Measurements from ENCODE around the gene MAST4. TPM values are rescaled to one million over a fixed set of nuclear protein-coding genes. Genes with fewer than 3 reads are reported as not detected.

The MAST4 gene
- total and polyA plus RNA-seq, 2 of the 8 experiments (the other 6 are each of a cell fraction or from before 2014, with no cell fraction given), result 1.5 to 2.6 TPM

DNA sequence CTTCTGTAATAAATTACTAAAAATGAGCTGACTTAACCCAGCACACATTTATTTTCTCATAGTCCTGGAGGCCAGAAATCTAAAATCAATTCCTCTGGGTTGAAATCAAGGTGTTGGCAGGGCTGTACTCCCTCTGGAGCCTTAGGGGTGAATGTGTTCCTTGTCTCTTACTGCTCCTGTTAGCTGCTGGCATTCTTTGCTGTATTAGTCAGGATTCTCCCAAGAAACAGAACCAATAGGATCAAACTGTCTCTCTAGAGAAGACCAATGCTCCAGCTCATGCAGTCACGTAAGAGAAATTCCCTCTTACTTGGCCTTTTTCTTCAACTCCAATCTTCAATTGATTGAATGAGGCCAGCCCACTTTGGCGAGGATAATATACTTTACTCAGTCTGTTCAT, 615.7 kb downstream of the MAST4 start:
- H3K4me1 ChIP-seq (replicated peaks in 1 of 4; ENCODE audit: control insufficient read depth in 3 of 4, insufficient read depth in 4 of 4, low read length in 3 of 4), result no peaks in the 10 kb centered on the region
- no peak overlapping the region for H3K23ac ChIP-seq (ENCODE audit: insufficient read length)
- no peak overlapping the region for H2BK20ac ChIP-seq (ENCODE audit: low read length)
- H3K27ac ChIP-seq (ENCODE audit: low read depth, low read length), result no peak overlapping the region
- H3K36me3 ChIP-seq (ENCODE audit: control insufficient read depth in 2 of 4, insufficient read depth in 4 of 4, low read length in 3 of 4), result no peaks in the 10 kb centered on the region
- DNase-seq (ENCODE audit: low read depth in 1 of 2, low spot score in 2 of 2) (no peak), FAIRE-seq (no peak)
- H4K20me1 ChIP-seq (replicated peaks in 1 of 2; ENCODE audit: control insufficient read depth in 1 of 2, insufficient read depth in 2 of 2, low read length in 2 of 2), result no peaks in the 10 kb centered on the region
- no peak overlapping the region for H3K14ac ChIP-seq (ENCODE audit: insufficient read length)
- WGBS, 2 experiments (ENCODE audit: extremely low coverage in 1 of 2, insufficient coverage in 1 of 2, insufficient read length in 1 of 2, insufficient replicate concordance in 2 of 2, low coverage in 1 of 2, low lambda C conversion rate in 2 of 2, missing lambda C conversion rate in 1 of 2), result 87% methylated on average over 2 of the region's 2 CpGs; no CpG with 5 or more reads in 1 of the 2 experiments
- no peak overlapping the region for H3K4me2 ChIP-seq (ENCODE audit: insufficient read depth in 1 of 2, low read depth in 2 of 2, low read length in 2 of 2)
- no peak overlapping the region for H3K56ac ChIP-seq (replicated peaks; ENCODE audit: insufficient read length, low read depth, low read length)
- no peak overlapping the region for H3K9ac ChIP-seq (replicated peaks in 1 of 4; ENCODE audit: extremely low read depth in 1 of 4, low read depth in 3 of 4, low read length in 3 of 4)
- H4K8ac ChIP-seq (ENCODE audit: extremely low read depth, insufficient read depth, low read length), result no peak overlapping the region
- H2BK15ac ChIP-seq (ENCODE audit: low read length), result no peak overlapping the region
- H3K79me1 ChIP-seq (ENCODE audit: low read depth, low read length), result no peaks in the 10 kb centered on the region
- ChIA-PET POLR2A (ENCODE audit: partially characterized antibody) (no interaction called here), CTCF (ENCODE audit: partially characterized antibody) (interaction anchor here (1.0 to 1.1 kb wide), 3 partner anchors 10 to 55 kb away, joined by 3 read pairs; no protein-coding TSS in a partner anchor)
- H4K91ac ChIP-seq (replicated peaks; ENCODE audit: insufficient read length, low read length), result no peak overlapping the region
- no peak overlapping the region for H2BK120ac ChIP-seq (replicated peaks; ENCODE audit: low read depth, low read length)
- H2AK5ac ChIP-seq (ENCODE audit: low read depth, low read length), result no peak overlapping the region
- no peaks in the 10 kb centered on the region for H3K79me2 ChIP-seq (ENCODE audit: control insufficient read depth in 1 of 2, insufficient read depth in 2 of 2, low read length in 2 of 2)
- no peak overlapping the region for H2BK12ac ChIP-seq (ENCODE audit: low read depth, low read length)
- H2BK5ac ChIP-seq (ENCODE audit: low read depth, low read length), result no peak overlapping the region
- no peak overlapping the region for H3K4ac ChIP-seq (replicated peaks; ENCODE audit: insufficient read length, low read depth, low read length)
- H3K23me2 ChIP-seq (ENCODE audit: low read depth, low read length), result no peaks in the 10 kb centered on the region
- H4K5ac ChIP-seq (ENCODE audit: insufficient read length, low read depth, low read length), result no peak overlapping the region
- no peak overlapping the region for H3K4me3 ChIP-seq (ENCODE audit: extremely low read depth in 1 of 4, insufficient read depth in 2 of 4, low read depth in 3 of 4, low read length in 4 of 4)
- H3K27me3 ChIP-seq (replicated peaks in 1 of 4; ENCODE audit: control insufficient read depth in 3 of 4, extremely low read depth in 1 of 4, insufficient read depth in 3 of 4, low read length in 3 of 4), result no peaks in the 10 kb centered on the region
- no peak overlapping the region for H3K18ac ChIP-seq (ENCODE audit: extremely low read depth, low read length)
- no peak overlapping the region for H2AFZ ChIP-seq (ENCODE audit: low read length)
- H3K9me3 ChIP-seq (ENCODE audit: insufficient read depth in 2 of 2, low read depth in 1 of 2, low read length in 1 of 2), result no peaks in the 10 kb centered on the region
- TF ChIP-seq, protein P1, sequence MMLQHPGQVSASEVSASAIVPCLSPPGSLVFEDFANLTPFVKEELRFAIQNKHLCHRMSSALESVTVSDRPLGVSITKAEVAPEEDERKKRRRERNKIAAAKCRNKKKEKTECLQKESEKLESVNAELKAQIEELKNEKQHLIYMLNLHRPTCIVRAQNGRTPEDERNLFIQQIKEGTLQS (IDR thresholded peaks at IDR 0.05; ENCODE audit: insufficient read depth, low read depth, low read length), result no peak
- TF ChIP-seq RXRA (IDR thresholded peaks at IDR 0.05; ENCODE audit: insufficient read depth, low read depth, low read length) (no peak), CHD2 (IDR thresholded peaks at IDR 0.05; ENCODE audit: low read length) (no peak), YY1 (IDR thresholded peaks at IDR 0.05; ENCODE audit: low read depth, low read length) (no peak), JUND (IDR thresholded peaks at IDR 0.05; ENCODE audit: low read length) (no peak), SP1 (IDR thresholded peaks at IDR 0.05; ENCODE audit: low read depth, low read length) (no peak)

All from H1 (cell line).